Central memory CD4-positive, alpha-beta T cell (primary cell): ENCODE data around the gene TMPRSS11E.
"Not testable (repeated sequence)": the region's sequence is repeated elsewhere in the genome, so short reads cannot be mapped to it uniquely, and the experiment has no call there.

Experiments used
- DNase-seq: peaks from one replicate; pipeline ENCODE4 v3.0.0; 2022
- total RNA-seq, 3 experiments: gene quantifications; one replicate each; lab custom pipeline; 2026; lab: John Stamatoyannopoulos, UW

TMPRSS11E gene
- total RNA-seq, result 0 reads per million in 3 experiments

GRCh38 chr4:68447201-68447600, at the start of gene TMPRSS11E:
TMPRSS11E (plus strand) TSS chr4:68447463; CDS start chr4:68447513, 50 bp downstream.
- no peak for DNase-seq

- no peak for DNase-seq
Observed at GRCh38 chr4:68399306-68399705, 48.0 kb upstream of the TMPRSS11E start.

- DNase-seq, result no peak
Observed at GRCh38 chr4:68401231-68401630, 46.0 kb upstream of the TMPRSS11E start.

GRCh38 chr4:68404153-68404552, 43.1 kb upstream of the TMPRSS11E start:
- DNase-seq, result no peak

- not testable (repeated sequence) for DNase-seq
Observed at GRCh38 chr4:68405718-68406478, 41.4 kb upstream of the TMPRSS11E start.

- DNase-seq, result no peak
Observed at GRCh38 chr4:68406479-68406859, 40.8 kb upstream of the TMPRSS11E start.

- not testable (repeated sequence) for DNase-seq
Observed at GRCh38 chr4:68407015-68407867, 40.0 kb upstream of the TMPRSS11E start.

GRCh38 chr4:68407868-68408190, 39.4 kb upstream of the TMPRSS11E start:
- no peak for DNase-seq

- no peak for DNase-seq
Observed at GRCh38 chr4:68410149-68410548, 37.1 kb upstream of the TMPRSS11E start.

- DNase-seq, result no peak
Observed at GRCh38 chr4:68410643-68411042, 36.6 kb upstream of the TMPRSS11E start.

- not testable (repeated sequence) for DNase-seq
Observed at GRCh38 chr4:68412031-68412430, 35.2 kb upstream of the TMPRSS11E start.

GRCh38 chr4:68416591-68416990, 30.7 kb upstream of the TMPRSS11E start:
- no peak for DNase-seq

GRCh38 chr4:68426516-68426915, 20.7 kb upstream of the TMPRSS11E start:
- DNase-seq, result no peak

GRCh38 chr4:68430337-68430736, 16.9 kb upstream of the TMPRSS11E start:
- no peak for DNase-seq

- no peak for DNase-seq
Observed at GRCh38 chr4:68432320-68432719, 14.9 kb upstream of the TMPRSS11E start.

- DNase-seq, result no peak
Observed at GRCh38 chr4:68433582-68433981, 13.7 kb upstream of the TMPRSS11E start.

GRCh38 chr4:68434277-68434676, 13.0 kb upstream of the TMPRSS11E start:
- no peak for DNase-seq

- DNase-seq, result no peak
Observed at GRCh38 chr4:68434836-68435235, 12.4 kb upstream of the TMPRSS11E start.

GRCh38 chr4:68445111-68445510, 2.2 kb upstream of the TMPRSS11E start:
- no peak for DNase-seq

- DNase-seq, result no peak
Observed at GRCh38 chr4:68451246-68452211, 4.3 kb downstream of the TMPRSS11E start.

GRCh38 chr4:68460085-68460484, 12.8 kb downstream of the TMPRSS11E start:
- no peak for DNase-seq

GRCh38 chr4:68461790-68462189, 14.5 kb downstream of the TMPRSS11E start:
- no peak for DNase-seq

- no peak for DNase-seq
Observed at GRCh38 chr4:68462691-68463090, 15.4 kb downstream of the TMPRSS11E start.
